Naive thymus-derived CD8-positive, alpha-beta T cell (primary cell): ENCODE measurements around the gene ZIC2. TPM values are rescaled to one million over a fixed set of nuclear protein-coding genes. Genes with fewer than 3 reads are reported as not detected.
A peak's percentile ranks its signal among the peaks of the same experiment; 100 is the strongest.

ENCODE experiments used
- ATAC-seq, 2 donors: fragments of 150-1000 bp; cut with Tn5 transposase in 1 of 2; sonication (Bioruptor Pico), chemical (Tn5 transposase) in 1 of 2; 1 replicate in 1 of 2; 2 replicates in 1 of 2; pipeline ENCODE4 v1.10.0; 2021; ENCODE audit warnings: mild to moderate bottlenecking in 2 of 2, moderate library complexity in 2 of 2
- POLR2A ChIA-PET: fragments of 350-600 bp; sonication (Branson Sonifier 250); formaldehyde crosslinking; loops from one replicate; lab custom pipeline; 2021; ENCODE audit warnings: antibody characterized with exemption; lab: Charles Lee
- DNase-seq, 10 donors: peaks; one replicate each; pipeline versions ENCODE4 v3.0.0 to v3.0.0-alpha.2; 2020 to 2022
- H3K27ac Mint-ChIP-seq, 10 donors: one replicate each; pipeline ENCODE4 v1.8.0; 2020 to 2022; ENCODE audit warnings: mild to moderate bottlenecking in 10 of 10, mixed read lengths in 10 of 10, moderate library complexity in 4 of 10, inconsistent platforms in 1 of 10
- H3K27me3 Mint-ChIP-seq, 5 donors: one replicate each; pipeline ENCODE4 v1.8.0; 2021 to 2022; ENCODE audit warnings: mixed read lengths in 5 of 5
- H3K36me3 Mint-ChIP-seq, 3 donors: one replicate each; pipeline ENCODE4 v1.8.0; 2020 to 2022; ENCODE audit warnings: mixed read lengths in 3 of 3, mild to moderate bottlenecking in 2 of 3, inconsistent platforms in 1 of 3
- H3K4me1 Mint-ChIP-seq, 4 donors: one replicate each; pipeline ENCODE4 v1.8.0; 2021 to 2022; ENCODE audit warnings: mixed read lengths in 4 of 4
- H3K4me3 Mint-ChIP-seq, 10 donors: one replicate each; pipeline ENCODE4 v1.8.0; 2020 to 2022; ENCODE audit warnings: mild to moderate bottlenecking in 10 of 10, mixed read lengths in 10 of 10, moderate library complexity in 6 of 10, inconsistent platforms in 1 of 10
- H3K9me3 Mint-ChIP-seq, 9 donors: one replicate each; pipeline ENCODE4 v1.8.0; 2020 to 2022; ENCODE audit warnings: mixed read lengths in 9 of 9, mild to moderate bottlenecking in 3 of 9, inconsistent platforms in 1 of 9, moderate library complexity in 1 of 9
- polyA plus RNA-seq, 3 donors: library from polyadenylated mRNA; unstranded; fragments of 300-500 nt; fragmentation: Illumina TruSeq; gene quantifications; one replicate each; pipeline ENCODE4 v1.2.3, GENCODE V29; 2021
- total RNA-seq, 8 experiments: library from RNA in 2 of 8; stranded (reverse) in 2 of 8; gene quantifications; one replicate each; pipeline ENCODE4 v1.2.3 and lab custom pipeline; 2021 to 2026

ZIC2 gene
- total and polyA plus RNA-seq, 5 experiments from 2014 or later, result not detected

DNA sequence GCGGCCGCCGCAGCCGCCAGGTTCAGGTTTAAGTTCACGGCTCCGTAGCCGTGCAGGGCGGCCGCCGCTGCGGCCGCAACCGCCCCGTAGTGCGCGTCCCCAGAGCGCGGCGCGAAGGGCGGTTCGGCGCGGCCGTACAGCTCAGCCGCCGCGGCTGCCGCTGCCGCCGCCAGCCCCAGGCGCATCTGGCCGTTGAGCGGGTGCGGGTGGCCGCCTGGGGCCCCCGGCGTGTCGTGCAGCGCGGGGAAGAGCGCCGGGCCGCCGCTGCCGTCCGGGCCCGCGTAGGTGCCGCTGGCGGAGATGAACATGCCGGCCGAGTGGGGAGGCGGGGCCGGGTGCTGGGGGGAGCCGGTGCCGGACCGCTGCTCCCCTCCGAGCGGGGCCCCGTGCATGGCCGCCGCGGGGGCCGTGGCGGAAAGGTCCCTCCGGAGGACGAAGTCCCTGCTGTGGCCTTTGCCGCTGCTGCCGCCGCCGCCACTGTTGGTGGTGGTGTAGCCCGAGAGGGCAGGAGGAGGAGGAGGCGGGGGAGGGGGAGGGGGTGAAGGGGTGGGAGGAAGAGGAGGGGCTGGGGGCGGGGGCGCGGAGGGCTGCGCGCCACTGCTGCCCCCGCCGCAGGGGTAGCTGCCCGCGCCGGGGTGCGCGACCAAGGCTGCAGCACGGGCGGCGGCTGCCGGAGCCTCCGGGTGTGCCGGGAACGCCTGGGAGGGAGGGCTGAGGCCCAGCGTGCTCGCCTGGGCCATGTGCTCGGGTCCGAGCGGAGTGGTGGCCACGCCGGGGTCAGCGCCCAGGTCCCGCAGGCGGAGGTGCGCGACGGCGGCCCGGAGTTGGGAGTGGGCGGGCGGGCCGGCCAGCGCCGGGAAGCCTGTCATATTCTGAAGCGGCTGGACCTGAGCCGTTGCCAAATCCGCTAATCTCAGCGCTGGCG is 10.7 kb upstream of the ZIC2 start:
- DNase-seq (peak in 1 of 10 donors; percentile 13), ATAC-seq (peak; percentile 5 to 26)
- Mint-ChIP-seq H3K4me3 (peak overlapping the region in 7 of 10 donors; percentile 35 to 66 (median 45)), H3K27me3 (peaks cover 57 to 85% (median 64%) of the 10 kb centered on the region in 5 donors), H3K9me3 (peaks cover 0 to 51% (median 23%) of the 10 kb centered on the region in 9 donors), H3K27ac (no peak overlapping the region), H3K36me3 (peaks cover 21 to 38% (median 24%) of the 10 kb centered on the region in 3 donors), H3K4me1 (peaks cover 10 to 25% (median 19%) of the 10 kb centered on the region in 4 donors)
- POLR2A ChIA-PET, result interaction anchor here (0.6 to 2.5 kb wide), 3 partner anchors 10 to 153 kb away, joined by 3 to 13 read pairs (median 4); partner anchors contain the start of gene ZIC2

DNA sequence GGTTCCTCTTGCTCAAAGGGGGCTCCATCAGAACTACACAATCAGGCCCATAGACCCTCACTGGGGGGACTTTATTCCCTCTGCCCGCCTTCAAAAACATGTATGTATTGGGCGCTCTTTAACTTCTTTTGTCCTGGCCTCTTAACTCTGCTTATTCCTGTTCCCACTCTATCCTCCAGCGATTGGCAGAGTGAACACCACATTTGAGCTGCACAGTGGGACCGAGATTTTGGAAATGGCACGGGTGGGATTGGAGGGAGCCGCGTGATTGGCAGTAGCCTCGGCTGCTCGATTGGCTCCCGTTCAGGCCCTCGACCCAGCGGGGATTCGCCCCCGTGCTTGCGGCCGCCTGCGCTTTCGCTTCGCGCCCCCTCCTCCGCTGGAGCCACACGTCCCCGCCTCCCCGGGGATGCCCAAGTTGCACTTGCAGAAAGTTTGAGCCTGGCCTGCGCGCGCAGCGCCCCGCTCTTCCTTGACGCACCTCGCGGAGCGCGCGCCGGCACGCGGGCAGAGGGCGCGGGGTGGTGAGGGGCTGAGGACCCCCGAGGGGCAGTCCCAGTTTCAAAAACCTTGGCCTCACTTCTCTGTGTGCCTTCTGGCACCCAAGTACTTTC is 9.9 kb upstream of the ZIC2 start, which contains the start of gene ZIC5:
TSS of gene ZIC5 (minus strand) at position 192 of the 614 bp plus-strand sequence. CDS start at position 28, 164 bp downstream.
- Mint-ChIP-seq H3K4me3 (peak within 1 kb of the TSS; percentile 35 to 75 (median 59)), H3K9me3 (peaks cover 0 to 56% (median 30%) of the 10 kb centered on the region in 9 donors), H3K27me3 (peaks cover 55 to 85% (median 64%) of the 10 kb centered on the region in 5 donors), H3K27ac (peak within 1 kb of the TSS in 4 of 10 donors; percentile 20 to 92 (median 50)), H3K36me3 (peaks cover 25 to 46% (median 25%) of the 10 kb centered on the region in 3 donors), H3K4me1 (peaks cover 10 to 25% (median 19%) of the 10 kb centered on the region in 4 donors)
- POLR2A ChIA-PET, result interaction anchor here (2.5 kb wide), 1 partner anchor 9 kb away, joined by 13 read pairs; the partner anchor contains the start of gene ZIC2
- DNase-seq, result no peak
- ATAC-seq, result no peak

DNA sequence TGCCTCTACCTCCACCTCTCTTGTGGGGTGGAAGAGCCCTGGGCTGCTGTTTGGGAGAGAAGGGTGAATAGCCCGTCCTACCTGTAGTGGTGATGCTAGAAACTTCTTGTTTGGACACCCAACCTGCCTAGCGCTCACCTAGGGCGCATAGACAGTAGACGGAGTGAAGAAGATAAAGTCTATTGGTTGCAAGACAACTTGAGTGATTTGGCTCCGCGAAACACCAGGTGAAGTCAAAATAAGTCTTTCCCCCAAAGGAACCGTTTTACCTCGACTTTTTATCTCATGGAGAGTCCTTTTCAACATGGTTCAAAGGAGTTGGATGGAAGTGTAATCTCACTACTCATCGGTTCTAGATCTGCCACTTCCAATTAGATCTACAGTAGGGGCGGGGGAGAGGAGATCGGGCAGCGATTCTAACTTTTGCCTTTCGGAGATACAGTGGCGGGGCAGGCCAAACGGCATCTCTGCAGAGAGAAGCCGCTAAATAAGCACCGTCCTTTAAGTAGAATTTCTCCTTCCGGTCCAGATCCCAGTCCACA is 9.3 kb upstream of the ZIC2 start:
- POLR2A ChIA-PET, result interaction anchor here (2.5 kb wide), 1 partner anchor 9 kb away, joined by 13 read pairs; the partner anchor contains the start of gene ZIC2
- H3K27ac Mint-ChIP-seq, result peak overlapping the region in 4 of 10 donors; percentile 20 to 92 (median 50)
- peak in 1 of 10 donors; percentile 38 for DNase-seq
- H3K27me3 Mint-ChIP-seq, result peaks cover 58 to 85% (median 65%) of the 10 kb centered on the region in 5 donors
- no peak for ATAC-seq
- peaks cover 10 to 24% (median 19%) of the 10 kb centered on the region in 4 donors for H3K4me1 Mint-ChIP-seq
- H3K36me3 Mint-ChIP-seq, result peaks cover 27 to 50% (median 28%) of the 10 kb centered on the region in 3 donors
- H3K9me3 Mint-ChIP-seq, result peaks cover 0 to 61% (median 36%) of the 10 kb centered on the region in 9 donors
- H3K4me3 Mint-ChIP-seq, result peak overlapping the region; percentile 35 to 75 (median 55)

DNA sequence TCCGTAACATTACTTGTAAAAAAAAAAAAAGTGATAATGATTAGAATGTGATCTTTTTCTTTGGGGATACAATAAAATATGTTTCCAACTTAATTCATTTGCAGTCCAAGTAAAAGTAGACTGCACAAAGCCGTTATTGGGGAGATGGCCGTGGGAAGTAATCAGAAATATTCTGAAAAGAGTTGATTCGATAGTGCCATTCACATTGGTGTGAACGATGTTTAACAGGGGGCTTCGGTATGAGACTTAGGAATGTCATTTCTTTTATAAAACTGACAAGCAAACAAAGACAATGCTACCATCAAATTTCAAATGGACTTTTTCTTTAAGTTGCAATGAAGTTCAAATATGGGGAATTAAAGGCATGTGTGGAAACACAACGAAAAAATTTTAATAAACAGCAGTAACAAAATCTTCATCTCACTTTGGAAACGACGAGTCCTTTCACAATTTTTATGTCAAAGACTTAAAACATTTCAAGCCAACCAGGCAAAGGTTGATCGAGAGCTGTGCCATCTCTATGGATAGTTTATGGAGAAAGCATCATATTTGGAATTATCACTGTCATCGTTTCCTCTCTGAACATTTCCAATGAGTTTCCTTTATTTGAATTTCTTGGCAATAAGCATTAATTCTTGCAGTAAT is 8.3 kb upstream of the ZIC2 start:
- peaks cover 0 to 60% (median 36%) of the 10 kb centered on the region in 9 donors for H3K9me3 Mint-ChIP-seq
- peaks cover 22 to 44% (median 24%) of the 10 kb centered on the region in 3 donors for H3K36me3 Mint-ChIP-seq
- ATAC-seq (no peak), DNase-seq (peak in 1 of 10 donors; percentile 25)
- POLR2A ChIA-PET, result interaction anchor here (1.0 to 3.7 kb wide), 3 partner anchors 11 to 23 kb away, joined by 3 to 15 read pairs (median 6); no protein-coding TSS in a partner anchor
- peak overlapping the region in 5 of 10 donors; percentile 18 to 87 (median 24) for H3K27ac Mint-ChIP-seq
- H3K27me3 Mint-ChIP-seq, result peaks cover 60 to 86% (median 68%) of the 10 kb centered on the region in 5 donors
- peak overlapping the region in 5 of 10 donors; percentile 3 to 75 (median 35) for H3K4me3 Mint-ChIP-seq
- peaks cover 10 to 20% (median 15%) of the 10 kb centered on the region in 4 donors for H3K4me1 Mint-ChIP-seq

DNA sequence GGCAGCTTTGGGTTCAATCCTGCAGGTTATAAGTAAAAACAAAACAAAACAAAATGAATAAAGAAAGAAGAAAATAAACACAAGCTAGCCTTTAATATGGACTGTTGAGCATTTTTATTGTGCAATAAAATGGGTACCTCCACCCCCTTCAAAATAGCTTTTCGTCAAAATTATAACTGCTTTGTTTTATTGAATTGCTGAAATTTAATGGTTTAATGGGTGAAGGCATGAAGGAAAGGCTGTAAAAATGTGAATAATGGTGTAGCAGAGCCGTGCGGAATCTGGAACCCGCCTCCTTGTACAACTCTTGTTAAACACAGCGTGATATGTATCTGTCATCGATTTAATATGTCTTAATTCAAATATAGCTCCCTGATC is 7.8 kb upstream of the ZIC2 start:
- ATAC-seq (no peak), DNase-seq (no peak)
- peaks cover 0 to 63% (median 36%) of the 10 kb centered on the region in 9 donors for H3K9me3 Mint-ChIP-seq
- peaks cover 22 to 44% (median 24%) of the 10 kb centered on the region in 3 donors for H3K36me3 Mint-ChIP-seq
- peak overlapping the region in 2 of 10 donors; percentile 25 to 87 for H3K27ac Mint-ChIP-seq
- peaks cover 15 to 24% (median 19%) of the 10 kb centered on the region in 4 donors for H3K4me1 Mint-ChIP-seq
- POLR2A ChIA-PET, result interaction anchor here (1.0 to 3.7 kb wide), 3 partner anchors 10 to 22 kb away, joined by 3 to 15 read pairs (median 6); no protein-coding TSS in a partner anchor
- peak overlapping the region in 2 of 10 donors; percentile 18 to 75 for H3K4me3 Mint-ChIP-seq
- H3K27me3 Mint-ChIP-seq, result peaks cover 63 to 89% (median 71%) of the 10 kb centered on the region in 5 donors

DNA sequence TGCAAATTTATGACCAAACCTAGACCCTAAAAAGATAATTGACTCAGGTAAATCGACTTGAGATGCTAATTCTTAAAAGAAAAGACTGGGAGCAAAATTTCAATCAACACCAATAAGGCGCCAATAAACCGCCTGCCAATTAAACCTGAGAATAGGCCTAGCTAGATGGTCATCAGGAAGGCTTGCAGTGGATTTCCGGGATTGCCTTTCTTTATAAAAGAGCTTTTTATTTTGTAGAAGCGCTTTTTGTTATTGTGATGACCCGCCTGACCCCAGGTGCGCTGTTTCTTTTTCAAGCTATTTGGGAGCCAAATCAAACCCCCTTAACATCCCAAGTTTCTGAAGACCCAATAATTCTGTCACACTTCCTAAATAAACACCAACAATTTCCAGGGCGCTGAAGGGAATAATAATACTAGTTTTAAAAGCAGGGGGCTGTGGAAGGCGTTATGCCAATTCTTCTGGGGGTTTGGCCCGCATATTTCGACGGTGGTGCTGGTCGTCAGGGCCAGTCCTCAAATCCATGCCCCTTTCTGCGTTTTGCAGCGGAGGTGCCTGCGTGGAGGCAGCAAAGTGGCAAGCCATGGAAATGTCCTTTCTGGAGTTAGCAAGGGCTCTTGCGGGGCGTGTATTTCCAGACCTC is 7.2 kb upstream of the ZIC2 start:
- peak overlapping the region in 3 of 10 donors; percentile 16 to 75 (median 18) for H3K4me3 Mint-ChIP-seq

DNA sequence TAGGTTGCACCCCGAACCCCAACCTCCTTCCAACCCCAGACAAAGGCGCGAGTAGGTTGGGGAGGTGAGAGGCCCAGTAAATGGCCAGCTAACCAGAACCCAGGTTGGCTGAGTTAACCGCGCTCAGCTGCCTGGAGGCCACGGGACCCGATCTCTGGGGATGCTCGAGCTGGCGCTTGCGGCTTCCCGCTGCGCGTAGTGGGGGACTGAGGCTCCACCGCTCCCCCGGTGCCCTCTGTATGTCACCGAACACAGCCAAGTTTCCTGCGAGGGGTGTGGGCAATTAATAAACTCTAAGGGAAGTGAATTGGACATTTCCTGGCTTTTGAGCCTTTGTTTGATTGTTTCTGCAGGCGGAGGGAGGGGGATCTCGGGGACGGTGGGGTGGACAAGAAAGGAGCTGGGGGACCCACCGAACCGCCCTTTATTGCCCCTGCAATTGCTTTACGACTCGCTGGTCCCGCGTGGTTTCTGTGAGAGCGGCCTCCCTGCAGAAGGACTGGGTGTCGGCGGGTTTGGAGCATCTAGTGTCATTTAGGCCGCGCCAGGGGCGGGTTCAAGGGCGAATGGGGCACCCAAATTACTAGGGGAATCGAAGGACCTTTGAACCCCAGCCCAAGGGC is 6.5 kb upstream of the ZIC2 start:
- H3K36me3 Mint-ChIP-seq, result peaks cover 15 to 40% (median 23%) of the 10 kb centered on the region in 3 donors
- ATAC-seq, result no peak
- DNase-seq, result no peak
- H3K4me3 Mint-ChIP-seq, result peak overlapping the region in 2 of 10 donors; percentile 7 to 24
- peak overlapping the region in 1 of 10 donors; percentile 71 for H3K27ac Mint-ChIP-seq
- peaks cover 0 to 64% (median 36%) of the 10 kb centered on the region in 9 donors for H3K9me3 Mint-ChIP-seq
- peaks cover 57 to 83% (median 67%) of the 10 kb centered on the region in 5 donors for H3K27me3 Mint-ChIP-seq
- peaks cover 9 to 13% (median 11%) of the 10 kb centered on the region in 4 donors for H3K4me1 Mint-ChIP-seq
- POLR2A ChIA-PET, result interaction anchor here (0.5 to 3.7 kb wide), 7 partner anchors 9 to 369 kb away, joined by 3 to 15 read pairs (median 3); partner anchors contain the start of gene CLYBL

More for the DNA sequence above, 7.2 kb upstream of the ZIC2 start:
- Mint-ChIP-seq H3K9me3 (peaks cover 0 to 64% (median 36%) of the 10 kb centered on the region in 9 donors), H3K27me3 (peaks cover 61 to 86% (median 69%) of the 10 kb centered on the region in 5 donors), H3K36me3 (peaks cover 18 to 40% (median 23%) of the 10 kb centered on the region in 3 donors), H3K27ac (peak overlapping the region in 2 of 10 donors; percentile 48 to 87), H3K4me1 (peaks cover 12 to 20% (median 14%) of the 10 kb centered on the region in 4 donors)
- POLR2A ChIA-PET, result interaction anchor here (0.9 to 3.7 kb wide), 4 partner anchors 10 to 22 kb away, joined by 3 to 15 read pairs (median 4); no protein-coding TSS in a partner anchor
- ATAC-seq (no peak), DNase-seq (peak in 1 of 10 donors; percentile 16)

DNA sequence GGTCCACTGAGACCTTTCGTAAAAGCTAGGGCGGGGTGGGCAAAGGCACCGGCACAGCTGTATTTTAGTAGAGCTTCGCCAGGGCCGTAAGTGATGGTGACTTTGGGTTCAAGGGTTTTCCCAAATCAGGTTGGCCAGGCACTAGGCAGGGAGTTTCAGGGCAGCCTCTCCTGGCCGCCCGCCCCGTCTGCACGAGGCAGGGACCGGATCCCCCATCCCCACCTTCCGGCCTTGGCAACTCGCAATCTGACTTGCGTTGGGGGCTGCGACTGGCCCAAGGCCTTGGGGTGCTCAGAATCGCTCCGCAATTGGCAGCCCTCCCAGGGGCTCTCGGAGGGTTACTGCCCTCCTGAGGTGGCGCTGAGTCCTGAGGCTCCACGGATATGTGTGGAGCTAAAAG is 6.0 kb upstream of the ZIC2 start:
- no peak overlapping the region for H3K4me3 Mint-ChIP-seq
- DNase-seq (no peak), ATAC-seq (no peak)
- peaks cover 14 to 40% (median 23%) of the 10 kb centered on the region in 3 donors for H3K36me3 Mint-ChIP-seq
- POLR2A ChIA-PET, result interaction anchor here (0.7 to 3.7 kb wide), 4 partner anchors 9 to 369 kb away, joined by 3 to 15 read pairs (median 4); partner anchors contain the start of gene CLYBL
- peaks cover 0 to 64% (median 36%) of the 10 kb centered on the region in 9 donors for H3K9me3 Mint-ChIP-seq
- peaks cover 8 to 11% (median 9%) of the 10 kb centered on the region in 4 donors for H3K4me1 Mint-ChIP-seq
- no peak overlapping the region for H3K27ac Mint-ChIP-seq
- peaks cover 56 to 81% (median 67%) of the 10 kb centered on the region in 5 donors for H3K27me3 Mint-ChIP-seq

DNA sequence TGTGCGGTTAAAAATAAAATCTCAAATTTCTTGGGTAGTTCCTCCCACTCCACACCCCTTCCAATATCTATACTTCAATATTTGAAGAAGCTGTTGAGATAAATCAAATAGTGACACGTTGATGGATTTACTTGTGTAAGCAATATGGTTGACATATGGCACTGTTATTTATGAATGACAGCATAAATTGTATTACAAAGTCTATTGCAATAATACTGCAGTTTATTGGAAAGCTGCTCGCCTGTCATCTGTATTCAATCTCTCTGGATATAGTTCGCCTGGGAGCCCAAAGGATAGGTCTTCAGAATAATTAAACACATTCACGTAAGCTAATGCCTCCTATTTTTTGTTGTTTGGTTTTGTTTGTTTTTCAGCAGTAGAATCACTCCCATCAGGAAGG is 5.0 kb upstream of the ZIC2 start:
- no peak overlapping the region for H3K4me3 Mint-ChIP-seq
- H3K9me3 Mint-ChIP-seq, result peaks cover 0 to 64% (median 36%) of the 10 kb centered on the region in 9 donors
- no peak for ATAC-seq
- no peak for DNase-seq
- no peak overlapping the region for H3K27ac Mint-ChIP-seq
- peaks cover 14 to 40% (median 23%) of the 10 kb centered on the region in 3 donors for H3K36me3 Mint-ChIP-seq
- POLR2A ChIA-PET, result interaction anchor here (3.7 kb wide), 1 partner anchor 8 kb away, joined by 15 read pairs; no protein-coding TSS in a partner anchor
- H3K27me3 Mint-ChIP-seq, result peaks cover 55 to 79% (median 65%) of the 10 kb centered on the region in 5 donors
- peaks cover 8 to 11% (median 10%) of the 10 kb centered on the region in 4 donors for H3K4me1 Mint-ChIP-seq
